Fibroblast of the aortic adventitia (primary cell): ENCODE data around the gene ENOPH1. TPM values are rescaled to one million over a fixed set of nuclear protein-coding genes. Genes with fewer than 3 reads are reported as not detected.

Source experiments
- DNase-seq: peaks from one replicate; pipeline ENCODE4 v3.0.0-alpha.2; 2010; ENCODE audit warnings: low read depth
- H3K4me3 ChIP-seq: 2 replicates; pipeline ENCODE4 v1.5.1; 2011; ENCODE audit warnings: low read depth, mild to moderate bottlenecking, control low read depth, low read length, moderate library complexity
- total RNA-seq: library from RNA; depleted of rRNA; stranded (reverse); fragments of >200 nt; gene quantifications from 2 replicates; pipeline ENCODE4 v1.2.3, GENCODE V29; 2012; ENCODE audit warnings: low replicate concordance
- TF ChIP-seq, protein P1 (sequence below): IDR thresholded peaks from 2 replicates; pipeline ENCODE4 v1.5.1; 2011; ENCODE audit warnings: mild to moderate bottlenecking, low read length, control low read depth, inconsistent platforms; ENCODE audit not compliant: insufficient read depth

ENOPH1 gene
- total RNA-seq, 1 donor = 42.2 TPM

DNA sequence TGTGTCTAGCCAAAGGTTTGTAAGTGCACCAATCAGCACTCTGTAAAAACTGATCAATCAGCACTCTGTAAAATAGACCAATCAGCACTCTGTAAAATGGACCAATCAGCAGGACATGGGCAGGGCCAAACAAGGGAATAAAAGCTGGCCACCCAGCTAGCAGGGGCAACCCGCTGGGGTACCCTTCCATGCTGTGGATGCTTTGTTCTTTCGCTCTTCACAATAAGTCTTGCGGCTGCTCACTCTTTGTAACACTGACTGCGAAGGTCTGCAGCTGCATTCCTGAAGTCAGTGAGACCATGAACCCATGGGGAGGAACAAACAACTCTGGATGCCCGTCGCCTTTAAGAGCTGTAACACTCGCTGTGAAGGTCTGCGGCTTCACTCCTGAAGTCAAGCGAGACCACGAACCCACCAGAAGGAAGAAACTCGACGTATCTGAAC lies 14.4 kb upstream of the ENOPH1 start:
- no peak for DNase-seq
- H3K4me3 ChIP-seq = no peak overlapping the region
- TF ChIP-seq, protein P1, sequence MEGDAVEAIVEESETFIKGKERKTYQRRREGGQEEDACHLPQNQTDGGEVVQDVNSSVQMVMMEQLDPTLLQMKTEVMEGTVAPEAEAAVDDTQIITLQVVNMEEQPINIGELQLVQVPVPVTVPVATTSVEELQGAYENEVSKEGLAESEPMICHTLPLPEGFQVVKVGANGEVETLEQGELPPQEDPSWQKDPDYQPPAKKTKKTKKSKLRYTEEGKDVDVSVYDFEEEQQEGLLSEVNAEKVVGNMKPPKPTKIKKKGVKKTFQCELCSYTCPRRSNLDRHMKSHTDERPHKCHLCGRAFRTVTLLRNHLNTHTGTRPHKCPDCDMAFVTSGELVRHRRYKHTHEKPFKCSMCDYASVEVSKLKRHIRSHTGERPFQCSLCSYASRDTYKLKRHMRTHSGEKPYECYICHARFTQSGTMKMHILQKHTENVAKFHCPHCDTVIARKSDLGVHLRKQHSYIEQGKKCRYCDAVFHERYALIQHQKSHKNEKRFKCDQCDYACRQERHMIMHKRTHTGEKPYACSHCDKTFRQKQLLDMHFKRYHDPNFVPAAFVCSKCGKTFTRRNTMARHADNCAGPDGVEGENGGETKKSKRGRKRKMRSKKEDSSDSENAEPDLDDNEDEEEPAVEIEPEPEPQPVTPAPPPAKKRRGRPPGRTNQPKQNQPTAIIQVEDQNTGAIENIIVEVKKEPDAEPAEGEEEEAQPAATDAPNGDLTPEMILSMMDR = no peak

DNA sequence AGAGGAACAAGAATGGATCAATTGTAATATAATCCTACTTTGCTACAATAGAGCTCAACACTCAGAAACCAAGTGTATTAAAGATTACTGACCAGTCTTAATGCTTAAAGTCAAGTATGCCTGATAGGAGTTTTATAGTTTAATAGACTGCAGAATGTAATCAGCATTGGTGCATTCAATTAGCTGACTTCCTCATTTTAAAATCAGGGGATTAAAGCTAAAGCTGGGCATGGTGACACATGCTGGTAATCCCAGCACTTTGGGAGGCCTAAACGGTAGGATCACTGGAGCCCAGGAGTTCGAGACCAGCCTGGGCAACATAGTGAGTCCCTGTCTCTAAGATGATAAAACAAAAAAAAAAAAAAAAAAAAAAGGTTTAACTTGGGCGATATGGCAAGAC lies 10.9 kb upstream of the ENOPH1 start:
- no peak for DNase-seq
- TF ChIP-seq, protein P1 = no peak
- H3K4me3 ChIP-seq = no peak overlapping the region

DNA sequence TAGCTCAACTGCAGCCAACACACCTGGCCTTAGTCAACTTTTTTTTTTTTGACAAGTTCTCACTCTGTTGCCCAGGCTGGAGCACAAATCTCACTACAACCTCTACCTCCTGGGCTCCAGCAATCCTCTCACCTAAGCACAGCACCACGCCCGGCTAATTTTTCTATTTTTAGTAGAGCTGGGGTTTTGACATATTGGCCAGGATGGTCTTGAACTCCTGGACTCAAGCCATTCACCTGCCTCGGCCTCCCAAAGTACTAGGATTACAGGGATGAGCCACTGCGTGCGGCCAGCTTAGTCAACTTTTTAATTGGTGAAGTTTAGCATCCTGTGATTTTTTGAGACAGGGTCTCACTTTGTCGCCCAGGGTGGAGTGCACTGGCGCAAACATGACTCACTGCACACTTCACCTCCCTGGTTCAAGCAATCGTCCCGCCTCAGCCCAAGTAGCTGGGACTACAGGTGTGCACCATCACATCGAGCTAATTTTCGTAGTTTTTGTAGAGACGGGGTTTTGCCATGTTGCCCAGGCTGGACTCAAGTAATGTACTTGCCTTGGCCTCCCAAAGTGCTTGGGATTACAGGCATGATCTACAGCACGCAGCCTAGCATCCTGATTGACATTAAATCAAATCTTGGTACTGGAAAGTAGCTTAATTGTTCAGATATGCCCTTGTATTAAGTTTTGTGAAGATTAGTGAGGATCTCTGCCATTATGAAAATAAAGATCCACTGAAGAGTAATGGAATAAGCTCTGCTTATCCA lies 8.4 kb upstream of the ENOPH1 start:
- no peak for DNase-seq
- no peak overlapping the region for H3K4me3 ChIP-seq
- TF ChIP-seq, protein P1 = no peak

DNA sequence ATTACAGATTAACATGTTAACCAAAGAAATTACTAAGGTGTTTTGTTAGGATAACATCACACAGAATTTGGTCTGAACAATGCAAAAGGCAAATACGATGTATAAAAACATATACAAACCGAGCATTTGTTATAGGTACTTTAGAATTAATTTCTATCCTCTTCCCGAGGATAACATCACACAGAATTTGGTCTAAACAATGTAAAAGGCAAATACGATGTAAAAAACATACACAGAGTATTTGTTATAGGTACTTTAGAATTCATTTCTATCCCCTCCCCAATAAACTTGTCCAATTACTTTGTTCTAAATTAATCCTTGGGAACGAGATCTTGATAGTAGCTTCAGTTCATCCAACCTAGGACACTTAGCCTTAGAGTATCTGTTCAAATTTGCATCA lies 7.8 kb upstream of the ENOPH1 start:
- TF ChIP-seq, protein P1 = no peak
- no peak overlapping the region for H3K4me3 ChIP-seq
- DNase-seq = no peak

- TF ChIP-seq, protein P1 = no peak
- DNase-seq = peak; percentile 23
- H3K4me3 ChIP-seq = no peak overlapping the region
Measured at GRCh38 chr4:82423245-82424054, 6.9 kb upstream of the ENOPH1 start.

GRCh38 chr4:82425478-82425877 lies 4.9 kb upstream of the ENOPH1 start:
- DNase-seq = no peak
- TF ChIP-seq, protein P1 = no peak
- no peak overlapping the region for H3K4me3 ChIP-seq
